ENCODE measurements around the gene PACSIN2. TPM values are rescaled to one million over a fixed set of nuclear protein-coding genes. Genes with fewer than 3 reads are reported as not detected.

Gene PACSIN2
- total RNA-seq, 1 donor from 2014 or later, result 19.2 TPM

- DNase-seq, result no peak
Observed at GRCh38 chr22:42881298-42881697, 133.7 kb downstream of the PACSIN2 start.

GRCh38 chr22:42880815-42881214 is 134.1 kb downstream of the PACSIN2 start:
- no peak for DNase-seq

- DNase-seq, result no peak
Observed at GRCh38 chr22:42879371-42880021, 135.5 kb downstream of the PACSIN2 start.

GRCh38 chr22:42878561-42879305 is 136.2 kb downstream of the PACSIN2 start:
- no peak for DNase-seq

- no peak for DNase-seq
Observed at GRCh38 chr22:42877597-42878340, 137.2 kb downstream of the PACSIN2 start.

- no peak for DNase-seq
Observed at GRCh38 chr22:42877158-42877557, 137.8 kb downstream of the PACSIN2 start.

- DNase-seq, result no peak
Observed at GRCh38 chr22:42876041-42876440, 138.9 kb downstream of the PACSIN2 start.

GRCh38 chr22:42874010-42874409 is 140.9 kb downstream of the PACSIN2 start:
- no peak for DNase-seq

- no peak for DNase-seq
Observed at GRCh38 chr22:42873356-42873755, 141.6 kb downstream of the PACSIN2 start.

- DNase-seq, result no peak
Observed at GRCh38 chr22:42872821-42873220, 142.1 kb downstream of the PACSIN2 start.

- no peak for DNase-seq
Observed at GRCh38 chr22:42871146-42872050, 143.6 kb downstream of the PACSIN2 start.

GRCh38 chr22:42869888-42870480 is 145.0 kb downstream of the PACSIN2 start:
- no peak for DNase-seq

- no peak for DNase-seq
Observed at GRCh38 chr22:42869463-42869862, 145.5 kb downstream of the PACSIN2 start.

- peak; percentile 29 for DNase-seq
Observed at GRCh38 chr22:42868751-42869251, 146.1 kb downstream of the PACSIN2 start.

GRCh38 chr22:42866100-42866499 is 148.8 kb downstream of the PACSIN2 start:
- no peak for DNase-seq

- no peak for DNase-seq
Observed at GRCh38 chr22:42865536-42865935, 149.4 kb downstream of the PACSIN2 start.

GRCh38 chr22:42863349-42863961 is 151.5 kb downstream of the PACSIN2 start:
- DNase-seq, result no peak

- DNase-seq, result no peak
Observed at GRCh38 chr22:42862045-42862734, 152.8 kb downstream of the PACSIN2 start.

- no peak for DNase-seq
Observed at GRCh38 chr22:42860968-42861367, 154.0 kb downstream of the PACSIN2 start.

GRCh38 chr22:42857845-42858481 is 157.0 kb downstream of the PACSIN2 start:
- DNase-seq, result no peak
